Hepatic stellate cell (primary cell): ENCODE data around the gene ZNF77.
"Not testable (repeated sequence)": the region's sequence is repeated elsewhere in the genome, so short reads cannot be mapped to it uniquely, and the experiment has no call there.

Experiments used
- DNase-seq: peaks from one replicate; pipeline ENCODE4 v3.0.0; 2011; ENCODE audit warnings: low spot score

Gene ZNF77

GRCh38 chr19:2970201-2970835, 25.5 kb upstream of the ZNF77 start:
- DNase-seq = no peak

GRCh38 chr19:2969104-2969504, 24.3 kb upstream of the ZNF77 start:
- DNase-seq = no peak

- DNase-seq = no peak
Observed at GRCh38 chr19:2967972-2968371, 23.2 kb upstream of the ZNF77 start.

DNA sequence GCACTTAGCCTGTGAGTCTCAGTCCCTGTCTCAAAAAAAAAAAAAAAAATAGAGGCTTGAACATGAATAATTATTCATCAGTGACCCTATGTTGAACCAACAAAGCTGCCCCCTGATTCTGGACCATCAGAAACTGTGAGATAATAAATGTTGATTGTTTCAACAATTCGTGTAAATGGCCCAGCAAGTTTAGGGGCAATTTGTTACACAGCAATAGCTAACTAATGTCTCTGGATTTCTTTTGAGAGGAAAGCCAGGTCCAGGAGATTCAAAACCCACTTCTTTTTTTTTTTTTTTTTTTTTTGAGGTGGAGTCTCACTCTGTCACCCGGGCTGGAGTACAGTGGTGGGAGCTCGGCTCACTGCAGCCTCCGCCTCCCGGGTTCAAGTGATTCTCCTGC, 20.1 kb upstream of the ZNF77 start:
- no peak for DNase-seq

- not testable (repeated sequence) for DNase-seq
Observed at GRCh38 chr19:2963631-2964030, 18.9 kb upstream of the ZNF77 start.

- no peak for DNase-seq
Observed at GRCh38 chr19:2963122-2963521, 18.4 kb upstream of the ZNF77 start.

GRCh38 chr19:2962018-2962670, 17.4 kb upstream of the ZNF77 start:
- DNase-seq = peak; percentile 48

DNA sequence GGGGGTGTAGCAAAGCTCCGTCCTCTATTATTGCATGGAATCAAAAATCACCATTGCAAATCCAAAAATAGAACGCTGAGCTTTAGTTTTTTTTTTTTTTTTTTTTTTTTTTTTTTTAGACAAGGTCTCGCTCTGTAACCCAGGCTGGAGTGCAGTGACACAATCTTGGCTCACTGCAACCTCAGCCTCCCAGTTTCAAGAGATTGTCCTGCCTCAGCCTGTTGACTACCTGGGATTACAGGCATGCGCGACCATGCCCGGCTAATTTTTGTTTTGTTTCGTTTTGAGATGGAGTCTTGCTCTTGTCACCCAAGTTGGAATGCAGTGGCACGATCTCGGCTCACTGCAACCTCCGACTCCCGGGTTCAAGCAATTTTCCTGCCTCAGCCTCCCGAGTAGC, 15.3 kb upstream of the ZNF77 start:
- DNase-seq = no peak

- DNase-seq = no peak
Observed at GRCh38 chr19:2957160-2957559, 12.4 kb upstream of the ZNF77 start.

GRCh38 chr19:2952953-2953481, 8.2 kb upstream of the ZNF77 start:
- no peak for DNase-seq

DNA sequence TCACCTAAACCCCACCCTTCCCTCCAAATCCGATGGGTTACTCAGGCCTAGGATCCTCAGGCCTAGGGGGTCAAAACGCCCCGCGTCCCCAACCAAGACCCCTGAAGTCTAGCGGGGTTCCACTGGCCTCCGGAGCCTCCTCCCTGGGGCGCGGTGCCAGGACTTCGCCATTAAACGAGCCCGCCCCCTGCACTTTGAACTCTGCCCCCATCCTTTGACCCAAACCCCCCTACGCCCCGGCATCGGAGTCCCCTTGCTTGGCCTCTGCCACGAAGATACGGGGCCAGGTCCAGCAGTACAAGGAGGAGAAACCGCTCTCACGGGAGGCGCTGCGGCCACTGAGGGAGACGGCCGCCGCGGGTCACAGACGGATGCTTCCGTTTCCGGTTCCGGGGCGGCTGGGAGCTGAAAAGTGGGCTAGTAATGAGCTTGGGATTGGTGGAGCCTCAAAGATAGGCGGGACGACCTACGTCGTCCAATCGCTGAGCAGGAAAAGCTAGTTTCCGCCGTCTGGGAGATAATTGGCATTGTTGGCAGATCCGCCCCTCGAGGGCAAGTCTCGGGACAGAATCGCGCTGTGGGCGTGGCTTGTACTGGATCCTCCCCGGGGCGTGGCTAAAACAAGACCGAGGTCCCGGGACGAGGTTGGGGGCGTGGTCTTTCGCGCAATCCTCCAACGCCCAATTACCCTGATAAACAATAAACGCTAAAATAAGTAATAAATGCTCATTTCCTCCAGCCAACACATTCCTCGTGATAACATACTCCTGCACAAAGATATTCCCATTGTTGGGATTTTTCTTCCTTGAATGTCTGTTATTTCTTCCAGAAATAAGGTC, 5.7 kb upstream of the ZNF77 start:
- peak; percentile 100 for DNase-seq

DNA sequence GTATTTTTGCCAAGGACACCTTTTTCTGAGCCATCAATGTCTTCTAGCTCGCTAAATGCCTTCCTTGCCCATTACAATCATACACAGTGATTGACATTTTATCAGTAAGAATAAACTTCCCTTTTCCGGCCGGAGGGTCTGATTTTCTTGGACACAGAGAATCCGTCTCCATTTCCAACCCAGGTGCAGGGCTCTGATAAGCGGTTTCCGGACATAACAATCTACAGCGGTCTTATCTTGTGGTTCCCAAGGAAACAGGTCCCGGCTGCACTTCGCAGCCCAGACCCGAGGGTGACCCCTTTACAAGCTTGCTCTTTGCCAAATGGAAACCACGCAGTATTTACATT, 5.1 kb upstream of the ZNF77 start:
- DNase-seq = no peak

GRCh38 chr19:2945575-2946184, 909 bp upstream of the ZNF77 start:
- DNase-seq = no peak

DNA sequence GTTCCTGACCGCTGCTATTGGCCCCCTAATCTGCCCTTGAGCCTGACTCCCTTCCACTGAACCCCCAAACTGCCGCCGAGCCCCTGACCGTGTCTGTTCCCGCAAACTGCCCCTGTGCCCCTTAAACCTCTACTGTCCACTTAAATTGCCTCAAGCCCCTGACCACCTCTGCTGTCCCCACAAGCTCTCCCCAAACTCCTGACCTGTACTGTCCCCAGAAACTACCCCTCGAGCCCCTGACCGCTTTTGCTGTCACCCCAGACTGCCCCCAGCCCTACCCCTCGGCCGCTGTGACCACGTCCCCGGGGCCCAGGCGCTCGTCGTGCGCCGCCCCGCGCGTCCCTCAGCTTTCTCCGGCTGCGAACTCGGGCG, 382 bp downstream of the ZNF77 start:
- DNase-seq = no peak

DNA sequence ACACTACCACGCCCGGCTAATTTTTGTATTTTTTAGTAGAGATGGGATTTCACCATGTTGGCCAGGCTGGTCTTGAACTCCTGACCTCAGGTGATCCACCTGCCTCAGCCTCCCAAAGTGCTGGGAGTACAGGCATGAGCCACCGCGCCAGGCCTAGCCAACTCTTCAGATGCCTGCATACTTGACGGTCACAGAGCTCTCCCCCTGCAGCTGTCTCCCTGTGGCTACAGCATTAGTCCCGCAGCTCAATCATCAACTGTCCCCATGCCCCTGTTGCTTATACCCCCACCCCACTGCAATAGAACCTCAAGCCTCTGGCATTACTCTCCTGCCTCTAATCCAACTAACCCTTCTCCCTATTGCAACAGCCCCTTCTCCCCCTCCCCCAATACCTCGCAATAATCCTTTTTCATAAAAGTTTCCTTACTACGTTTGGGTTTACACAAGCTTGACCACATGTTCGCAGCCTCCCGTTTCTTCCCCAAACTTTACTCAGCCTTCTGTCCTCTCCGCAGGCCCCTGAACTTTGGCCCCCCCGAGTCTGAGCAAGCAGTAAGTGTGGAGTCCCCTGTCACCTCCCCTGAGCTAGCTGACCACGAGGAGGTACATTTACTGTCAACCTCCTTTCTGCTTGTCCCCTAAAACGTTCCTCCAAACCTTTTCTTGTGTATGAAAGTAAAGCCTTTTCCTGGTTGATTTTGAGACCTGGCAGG, 1.7 kb downstream of the ZNF77 start:
- no peak for DNase-seq

GRCh38 chr19:2935863-2936262, 8.9 kb downstream of the ZNF77 start:
- not testable (repeated sequence) for DNase-seq

DNA sequence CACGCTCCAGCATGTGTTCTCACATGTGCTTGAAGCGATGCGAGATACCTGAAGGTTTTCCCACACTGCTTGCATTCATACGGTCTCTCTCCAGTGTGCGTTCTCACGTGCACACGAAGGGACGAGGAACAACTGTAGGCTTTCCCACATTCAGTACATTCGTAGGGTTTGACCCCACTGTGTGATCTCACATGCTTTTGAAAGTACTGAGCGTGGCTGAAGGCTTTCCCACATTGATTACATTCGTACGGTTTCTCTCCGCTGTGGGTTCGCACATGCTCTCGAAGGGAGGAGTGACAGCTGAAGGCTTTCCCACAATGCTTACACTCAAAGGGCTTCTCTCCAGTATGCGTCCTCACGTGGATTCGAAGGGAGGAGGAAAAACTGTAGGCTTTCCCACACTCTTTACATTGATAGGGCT, 11.3 kb downstream of the ZNF77 start:
- DNase-seq = no peak

- DNase-seq = no peak
Observed at GRCh38 chr19:2927032-2927430, 17.7 kb downstream of the ZNF77 start.

DNA sequence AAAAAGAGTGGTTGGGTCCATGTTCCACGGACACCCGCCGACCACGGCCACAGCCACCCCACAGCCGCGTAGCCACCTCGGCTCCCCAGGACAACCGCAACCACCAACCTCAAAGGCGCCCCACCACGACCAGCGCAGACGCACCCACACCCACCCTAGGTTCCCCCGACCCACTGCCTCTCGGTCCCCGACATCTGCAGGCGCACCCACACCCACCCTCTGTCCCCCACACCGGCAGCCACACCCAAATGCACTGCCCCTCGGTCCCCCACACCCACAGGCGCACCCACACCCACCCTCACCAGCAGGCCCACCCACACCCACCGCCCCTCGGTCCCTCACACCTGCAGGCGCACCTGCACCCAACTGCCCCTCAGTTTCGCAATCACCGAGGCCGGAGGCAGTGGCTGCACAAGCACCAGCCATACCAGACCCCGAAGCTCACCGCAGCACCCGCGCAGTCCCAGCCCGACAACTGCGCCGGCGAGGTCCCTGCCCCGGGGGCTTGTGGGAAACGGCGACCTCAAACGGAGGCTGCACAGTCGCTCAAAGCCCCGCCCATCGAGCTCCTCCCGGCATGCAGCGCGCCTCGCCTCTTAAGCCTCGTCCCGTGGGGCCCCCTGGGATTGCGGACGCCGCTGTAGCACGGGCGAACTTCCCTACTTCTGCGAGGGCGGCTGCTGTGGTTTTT, 18.3 kb downstream of the ZNF77 start:
- no peak for DNase-seq

DNA sequence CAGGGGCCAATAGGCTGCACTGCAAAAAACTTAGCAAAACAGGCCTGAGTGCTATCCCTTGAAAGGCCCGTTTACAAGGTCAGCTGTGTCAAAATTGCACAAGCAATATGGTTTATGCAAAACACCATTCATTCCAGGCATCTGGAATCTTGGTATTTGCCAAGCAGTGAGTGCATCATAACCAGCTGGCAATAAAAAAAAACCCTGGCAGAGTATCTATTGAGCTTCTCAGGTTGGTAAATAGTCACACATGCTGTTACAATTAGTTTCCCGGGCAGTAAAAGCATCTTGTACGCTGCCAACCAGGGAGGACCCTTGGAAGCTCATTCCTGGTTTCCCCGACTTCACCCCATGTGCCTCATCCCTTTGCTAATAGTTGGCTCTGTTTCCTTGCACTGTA, 21.3 kb downstream of the ZNF77 start:
- DNase-seq = no peak

DNA sequence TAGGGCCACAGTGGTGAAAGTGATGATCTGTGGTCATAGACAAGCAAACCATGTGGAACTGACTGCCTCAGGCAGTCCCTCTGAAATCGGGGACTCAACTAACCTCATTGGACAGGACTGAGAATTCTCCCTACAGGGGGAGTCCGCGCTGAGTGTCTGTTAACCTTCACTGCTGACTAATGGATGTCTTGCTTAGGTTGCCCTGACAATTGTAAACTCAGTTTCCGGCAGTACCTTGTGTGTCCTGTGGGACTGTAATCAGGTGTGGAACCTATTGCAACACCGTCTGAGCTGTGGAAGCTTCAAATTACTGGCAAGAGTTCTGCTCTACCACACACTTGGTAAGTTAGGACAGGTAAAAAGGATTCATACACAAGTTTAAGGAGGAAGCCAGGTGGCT, 21.8 kb downstream of the ZNF77 start:
- DNase-seq = no peak
